ENCODE data around the gene NCK2. TPM values are rescaled to one million over a fixed set of nuclear protein-coding genes. Genes with fewer than 3 reads are reported as not detected.

NCK2 gene
- total RNA-seq, 1 experiment from 2014 or later, result 89.0 TPM

DNA sequence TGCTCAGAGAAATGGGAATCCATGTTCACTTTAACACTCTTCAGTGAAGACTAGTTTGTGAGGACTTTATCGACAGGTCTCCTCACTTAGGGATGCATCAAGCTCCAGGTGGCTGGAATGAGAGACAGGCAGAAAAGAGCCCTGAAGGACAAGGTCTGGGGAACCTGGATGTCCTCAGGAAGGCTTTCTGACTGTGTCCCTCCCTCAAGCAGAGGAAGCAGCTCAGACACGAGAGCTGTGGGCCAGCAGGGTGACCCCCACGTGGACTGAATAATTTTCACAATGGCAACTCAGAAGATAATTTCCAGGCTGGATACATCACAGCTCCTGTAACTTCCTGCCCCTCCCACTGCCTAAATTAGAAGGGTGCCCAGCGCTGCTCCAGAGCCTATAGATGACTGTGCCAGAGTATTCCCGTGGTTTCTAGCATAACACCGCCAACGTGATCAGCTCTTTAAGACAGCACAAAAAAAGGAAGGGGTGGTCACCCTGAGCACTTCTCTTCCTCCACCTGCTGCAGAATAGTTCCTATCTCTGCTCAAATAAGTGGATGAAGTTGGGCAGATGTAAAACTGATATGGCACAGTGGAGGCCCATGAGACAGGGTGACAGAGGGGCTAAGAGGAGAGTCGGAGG lies 25.7 kb upstream of the NCK2 start:
- H3K36me3 Mint-ChIP-seq (ENCODE audit: insufficient read depth, unreplicated experiment), result no peaks in the 10 kb centered on the region
- Histone ChIP-seq H3K4me3 (ENCODE audit: low read depth, low read length) (no peak overlapping the region), H3K36me3 (ENCODE audit: control insufficient read depth, insufficient read depth, low read length) (no peaks in the 10 kb centered on the region), H3K4me1 (peaks cover 6% of the 10 kb centered on the region), H3K9me3 (no peaks in the 10 kb centered on the region), H3K27me3 (replicated peaks; ENCODE audit: control insufficient read depth, insufficient read depth, low read length) (no peaks in the 10 kb centered on the region)
- H3K27ac Mint-ChIP-seq (ENCODE audit: unreplicated experiment), result no peak overlapping the region
- BruUV-seq (replicated peaks), result no TSS peak
- H3K27me3 Mint-ChIP-seq (ENCODE audit: insufficient read depth, unreplicated experiment), result no peaks in the 10 kb centered on the region
- TF ChIP-seq, protein P1, sequence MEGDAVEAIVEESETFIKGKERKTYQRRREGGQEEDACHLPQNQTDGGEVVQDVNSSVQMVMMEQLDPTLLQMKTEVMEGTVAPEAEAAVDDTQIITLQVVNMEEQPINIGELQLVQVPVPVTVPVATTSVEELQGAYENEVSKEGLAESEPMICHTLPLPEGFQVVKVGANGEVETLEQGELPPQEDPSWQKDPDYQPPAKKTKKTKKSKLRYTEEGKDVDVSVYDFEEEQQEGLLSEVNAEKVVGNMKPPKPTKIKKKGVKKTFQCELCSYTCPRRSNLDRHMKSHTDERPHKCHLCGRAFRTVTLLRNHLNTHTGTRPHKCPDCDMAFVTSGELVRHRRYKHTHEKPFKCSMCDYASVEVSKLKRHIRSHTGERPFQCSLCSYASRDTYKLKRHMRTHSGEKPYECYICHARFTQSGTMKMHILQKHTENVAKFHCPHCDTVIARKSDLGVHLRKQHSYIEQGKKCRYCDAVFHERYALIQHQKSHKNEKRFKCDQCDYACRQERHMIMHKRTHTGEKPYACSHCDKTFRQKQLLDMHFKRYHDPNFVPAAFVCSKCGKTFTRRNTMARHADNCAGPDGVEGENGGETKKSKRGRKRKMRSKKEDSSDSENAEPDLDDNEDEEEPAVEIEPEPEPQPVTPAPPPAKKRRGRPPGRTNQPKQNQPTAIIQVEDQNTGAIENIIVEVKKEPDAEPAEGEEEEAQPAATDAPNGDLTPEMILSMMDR (IDR thresholded peaks at IDR 0.05; ENCODE audit: insufficient read depth in 1 of 2, low read depth in 1 of 2, low read length in 1 of 2, severe bottlenecking in 1 of 2, unreplicated experiment in 1 of 2), result no peak
- intact Hi-C loops (cut with micrococcal nuclease; ENCODE audit: unreplicated experiment), result no loop called here
- no peaks in the 10 kb centered on the region for H3K9me3 Mint-ChIP-seq (ENCODE audit: unreplicated experiment)
- no peak overlapping the region for H3K4me3 Mint-ChIP-seq (ENCODE audit: unreplicated experiment)
- DNase-seq, result no peak
- POLR2A ChIA-PET, result no interaction called here
- CTCF ChIA-PET, result no interaction called here
- H3K4me1 Mint-ChIP-seq (ENCODE audit: low read depth, unreplicated experiment), result peaks cover 16% of the 10 kb centered on the region

DNA sequence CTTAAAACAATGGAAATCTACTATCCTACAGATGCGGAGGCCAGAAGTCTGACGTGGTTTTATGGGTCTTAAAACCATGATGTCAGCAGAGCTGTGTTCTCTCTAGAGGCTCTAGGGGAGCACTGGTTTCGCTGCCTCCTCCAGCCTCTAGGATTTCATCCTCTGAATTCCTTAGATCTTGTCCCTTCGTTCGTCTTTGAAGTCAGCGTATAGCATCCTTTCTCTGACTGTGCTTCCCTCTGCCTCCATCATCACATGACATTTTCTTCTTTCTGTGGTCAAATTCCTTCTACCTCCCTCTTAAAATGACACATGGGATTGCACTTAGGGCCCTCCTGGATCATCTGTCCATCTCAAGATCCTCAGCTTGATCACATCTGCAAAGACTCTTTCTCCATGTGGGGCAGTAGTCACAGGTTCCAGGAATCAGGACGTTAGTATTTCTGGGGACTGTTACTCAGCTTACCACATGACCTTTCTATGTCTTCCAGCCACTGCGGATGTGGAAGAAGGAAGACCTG lies 22.7 kb upstream of the NCK2 start:
- H3K9me3 ChIP-seq, result no peaks in the 10 kb centered on the region
- Mint-ChIP-seq H3K27ac (ENCODE audit: unreplicated experiment) (no peak overlapping the region), H3K4me1 (ENCODE audit: low read depth, unreplicated experiment) (peaks cover 5% of the 10 kb centered on the region), H3K4me3 (ENCODE audit: unreplicated experiment) (no peak overlapping the region), H3K36me3 (ENCODE audit: insufficient read depth, unreplicated experiment) (no peaks in the 10 kb centered on the region), H3K27me3 (ENCODE audit: insufficient read depth, unreplicated experiment) (no peaks in the 10 kb centered on the region), H3K9me3 (ENCODE audit: unreplicated experiment) (peaks cover 7% of the 10 kb centered on the region)
- TF ChIP-seq, protein P1 (IDR thresholded peaks at IDR 0.05; ENCODE audit: insufficient read depth in 1 of 2, low read depth in 1 of 2, low read length in 1 of 2, severe bottlenecking in 1 of 2, unreplicated experiment in 1 of 2), result no peak
- CTCF ChIA-PET, result no interaction called here
- no peak overlapping the region for H3K4me3 ChIP-seq (ENCODE audit: low read depth, low read length)
- no peak for DNase-seq
- POLR2A ChIA-PET, result no interaction called here
- no peaks in the 10 kb centered on the region for H3K4me1 ChIP-seq
- intact Hi-C loops (cut with micrococcal nuclease; ENCODE audit: unreplicated experiment), result no loop called here
- H3K27me3 ChIP-seq (replicated peaks; ENCODE audit: control insufficient read depth, insufficient read depth, low read length), result no peaks in the 10 kb centered on the region
- H3K36me3 ChIP-seq (ENCODE audit: control insufficient read depth, insufficient read depth, low read length), result no peaks in the 10 kb centered on the region
- no TSS peak for BruUV-seq (replicated peaks)

DNA sequence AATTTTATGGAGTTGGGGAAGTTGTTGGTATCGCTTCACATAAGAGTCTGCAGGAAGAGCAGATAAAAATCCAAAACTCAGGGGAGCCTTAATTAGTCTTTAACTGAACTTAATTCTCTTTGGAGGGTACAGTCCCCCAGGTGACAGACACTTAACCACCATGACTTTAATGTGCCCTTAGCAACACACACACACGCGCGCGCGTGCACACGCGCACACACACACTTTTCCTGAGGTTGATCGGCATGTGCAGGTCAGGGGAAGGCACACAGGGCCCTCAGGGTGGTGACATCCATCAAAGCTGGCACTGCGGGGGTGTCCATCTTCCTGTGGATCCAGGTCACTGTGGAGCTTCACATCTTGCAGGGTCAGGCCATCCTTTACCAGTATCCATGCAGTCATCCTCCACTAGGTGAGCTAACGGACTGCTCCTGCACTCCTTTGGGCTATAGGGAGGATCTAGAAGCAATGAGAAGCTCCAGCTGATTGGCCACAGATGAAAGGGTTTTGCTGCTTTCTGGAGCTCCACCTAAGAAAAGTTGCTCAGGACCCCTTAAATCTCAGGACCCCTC lies 21.9 kb upstream of the NCK2 start:
- ChIA-PET CTCF (no interaction called here), POLR2A (no interaction called here)
- Histone ChIP-seq H3K9me3 (no peaks in the 10 kb centered on the region), H3K4me1 (no peaks in the 10 kb centered on the region), H3K27me3 (replicated peaks; ENCODE audit: control insufficient read depth, insufficient read depth, low read length) (no peaks in the 10 kb centered on the region), H3K4me3 (ENCODE audit: low read depth, low read length) (no peak overlapping the region), H3K36me3 (ENCODE audit: control insufficient read depth, insufficient read depth, low read length) (no peaks in the 10 kb centered on the region)
- Mint-ChIP-seq H3K9me3 (ENCODE audit: unreplicated experiment) (peaks cover 9% of the 10 kb centered on the region), H3K4me3 (ENCODE audit: unreplicated experiment) (no peak overlapping the region), H3K27me3 (ENCODE audit: insufficient read depth, unreplicated experiment) (no peaks in the 10 kb centered on the region), H3K36me3 (ENCODE audit: insufficient read depth, unreplicated experiment) (no peaks in the 10 kb centered on the region), H3K27ac (ENCODE audit: unreplicated experiment) (no peak overlapping the region), H3K4me1 (ENCODE audit: low read depth, unreplicated experiment) (peaks cover 5% of the 10 kb centered on the region)
- no peak for DNase-seq
- TF ChIP-seq, protein P1 (IDR thresholded peaks at IDR 0.05; ENCODE audit: insufficient read depth in 1 of 2, low read depth in 1 of 2, low read length in 1 of 2, severe bottlenecking in 1 of 2, unreplicated experiment in 1 of 2), result no peak
- BruUV-seq (replicated peaks), result no TSS peak
- intact Hi-C loops (cut with micrococcal nuclease; ENCODE audit: unreplicated experiment), result no loop called here
